IPS-18a (cell line): ENCODE measurements around the gene UTF1.

ENCODE experiments used
- H3K27ac ChIP-seq: one replicate; pipeline ENCODE4 v1.5.1; 2013; ENCODE audit warnings: low read length
- H3K27me3 ChIP-seq: one replicate; pipeline ENCODE4 v1.6.1; 2013; ENCODE audit warnings: mild to moderate bottlenecking, low read length; ENCODE audit not compliant: control insufficient read depth, insufficient read depth
- H3K36me3 ChIP-seq: one replicate; pipeline ENCODE4 v1.6.1; 2013; ENCODE audit warnings: low read depth, low read length; ENCODE audit not compliant: control insufficient read depth
- H3K4me1 ChIP-seq: one replicate; pipeline ENCODE4 v1.6.1; 2013; ENCODE audit warnings: low read depth, low read length; ENCODE audit not compliant: control insufficient read depth
- H3K4me3 ChIP-seq: one replicate; pipeline ENCODE4 v1.5.1; 2013; ENCODE audit warnings: low read length
- H3K9ac ChIP-seq: one replicate; pipeline ENCODE4 v1.6.1; 2013; ENCODE audit warnings: mild to moderate bottlenecking, low read length, moderate library complexity
- H3K9me3 ChIP-seq: one replicate; pipeline ENCODE4 v1.6.1; 2013; ENCODE audit warnings: low read depth, low read length; ENCODE audit not compliant: control insufficient read depth

The UTF1 gene

GRCh38 chr10:133198206-133198605 lies 31.8 kb upstream of the UTF1 start:
- Histone ChIP-seq H3K36me3 (no peaks in the 10 kb centered on the region), H3K4me1 (no peaks in the 10 kb centered on the region), H3K4me3 (no peak overlapping the region), H3K9ac (no peak overlapping the region), H3K27me3 (no peaks in the 10 kb centered on the region), H3K9me3 (no peaks in the 10 kb centered on the region), H3K27ac (no peak overlapping the region)

DNA sequence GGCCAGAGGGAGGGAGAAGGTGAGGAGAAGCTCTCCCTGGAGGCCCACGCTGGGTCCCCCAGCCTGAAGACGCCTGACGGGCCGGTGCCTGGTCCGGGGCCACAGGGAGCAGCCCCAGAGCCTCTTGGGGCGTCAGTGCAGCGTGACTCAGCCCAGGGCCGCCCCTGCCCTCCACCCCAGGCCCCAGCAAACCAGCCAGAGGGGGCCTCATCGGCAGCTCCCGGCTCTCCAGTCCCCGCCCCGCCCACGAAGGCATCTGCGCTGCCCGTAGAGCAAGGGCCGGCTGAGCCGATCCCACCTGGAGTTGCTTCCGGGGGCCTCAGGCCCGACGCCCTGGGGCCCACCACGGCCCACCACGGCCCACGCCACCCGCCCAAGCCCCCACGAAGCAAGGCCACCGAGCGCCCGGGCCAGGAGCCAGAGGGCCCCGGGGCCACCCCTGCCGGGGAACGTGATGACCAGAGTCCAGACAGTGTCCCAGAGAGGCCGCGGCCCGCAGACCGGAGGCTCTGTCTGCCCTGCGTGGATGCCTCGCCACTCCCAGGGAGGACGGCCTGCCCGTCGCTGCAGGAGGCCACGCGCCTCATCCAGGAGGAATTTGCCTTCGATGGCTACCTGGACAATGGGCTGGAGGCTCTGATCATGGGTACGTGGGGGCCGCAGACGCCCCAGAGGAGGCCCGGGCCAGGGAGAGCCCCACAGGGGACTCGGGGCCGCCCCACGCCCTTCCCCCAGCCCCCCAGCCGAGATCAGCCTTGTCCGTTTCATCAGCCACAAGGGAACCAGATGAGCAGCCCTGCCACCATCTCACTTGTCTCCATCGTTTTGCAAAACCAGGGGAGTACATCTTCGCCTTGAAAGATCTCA lies 31.2 kb upstream of the UTF1 start:
- Histone ChIP-seq H3K4me1 (no peaks in the 10 kb centered on the region), H3K4me3 (no peak overlapping the region), H3K27ac (no peak overlapping the region), H3K9me3 (no peaks in the 10 kb centered on the region), H3K36me3 (no peaks in the 10 kb centered on the region), H3K9ac (no peak overlapping the region), H3K27me3 (no peaks in the 10 kb centered on the region)

DNA sequence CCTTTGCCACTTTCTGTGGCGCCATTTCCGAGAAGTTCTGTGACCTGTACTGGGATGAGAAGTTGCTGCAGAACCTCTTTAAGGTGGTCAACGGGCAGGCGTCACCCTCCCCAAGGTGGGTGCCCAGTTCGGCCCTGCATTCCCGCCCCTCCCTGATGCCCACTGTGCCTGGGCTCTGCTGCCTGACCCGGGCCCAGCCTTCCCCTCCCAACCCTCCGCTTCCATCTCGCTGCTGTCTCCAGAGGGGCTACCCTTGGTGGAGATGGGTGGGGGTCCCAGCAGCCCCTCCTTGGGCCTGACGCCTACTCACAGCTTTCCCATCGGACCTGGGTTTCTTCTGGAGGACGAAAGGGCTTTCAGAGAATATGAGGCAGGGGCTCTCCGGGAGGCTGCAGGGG lies 30.5 kb upstream of the UTF1 start:
- H3K9me3 ChIP-seq, result no peaks in the 10 kb centered on the region

GRCh38 chr10:133199992-133200611 lies 29.9 kb upstream of the UTF1 start:
- Histone ChIP-seq H3K27ac (no peak overlapping the region), H3K9me3 (no peaks in the 10 kb centered on the region), H3K27me3 (no peaks in the 10 kb centered on the region), H3K9ac (no peak overlapping the region), H3K36me3 (no peaks in the 10 kb centered on the region), H3K4me1 (no peaks in the 10 kb centered on the region), H3K4me3 (no peak overlapping the region)

More for the DNA sequence above, 30.5 kb upstream of the UTF1 start:
- H3K36me3 ChIP-seq, result no peaks in the 10 kb centered on the region
- no peak overlapping the region for H3K4me3 ChIP-seq
- no peak overlapping the region for H3K27ac ChIP-seq
- H3K4me1 ChIP-seq, result no peaks in the 10 kb centered on the region
- H3K9ac ChIP-seq, result no peak overlapping the region
- H3K27me3 ChIP-seq, result no peaks in the 10 kb centered on the region

DNA sequence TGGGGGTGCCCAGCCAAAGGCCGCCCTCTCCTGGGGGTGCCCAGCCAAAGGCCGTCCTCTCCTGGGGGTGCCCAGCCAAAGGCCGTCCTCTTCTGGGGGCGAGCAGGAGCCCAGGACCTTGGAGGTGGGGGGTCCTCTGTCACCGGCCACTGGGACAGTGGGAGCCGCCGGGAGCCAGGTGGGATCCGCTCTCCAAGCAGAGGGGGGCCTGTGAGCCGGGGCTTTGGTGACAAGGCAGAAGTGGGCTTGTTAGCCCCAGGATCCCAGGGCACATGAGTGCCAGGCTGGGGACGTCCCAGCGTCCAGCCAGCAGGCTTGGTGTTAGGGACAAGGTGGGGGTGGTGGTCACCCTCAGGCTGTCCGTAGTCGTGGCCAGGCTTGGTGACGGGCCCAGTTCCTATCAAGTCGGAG lies 29.4 kb upstream of the UTF1 start:
- H3K4me3 ChIP-seq, result no peak overlapping the region
- no peaks in the 10 kb centered on the region for H3K27me3 ChIP-seq
- H3K4me1 ChIP-seq, result no peaks in the 10 kb centered on the region
- no peak overlapping the region for H3K9ac ChIP-seq
- no peaks in the 10 kb centered on the region for H3K36me3 ChIP-seq
- H3K9me3 ChIP-seq, result no peaks in the 10 kb centered on the region
- no peak overlapping the region for H3K27ac ChIP-seq

DNA sequence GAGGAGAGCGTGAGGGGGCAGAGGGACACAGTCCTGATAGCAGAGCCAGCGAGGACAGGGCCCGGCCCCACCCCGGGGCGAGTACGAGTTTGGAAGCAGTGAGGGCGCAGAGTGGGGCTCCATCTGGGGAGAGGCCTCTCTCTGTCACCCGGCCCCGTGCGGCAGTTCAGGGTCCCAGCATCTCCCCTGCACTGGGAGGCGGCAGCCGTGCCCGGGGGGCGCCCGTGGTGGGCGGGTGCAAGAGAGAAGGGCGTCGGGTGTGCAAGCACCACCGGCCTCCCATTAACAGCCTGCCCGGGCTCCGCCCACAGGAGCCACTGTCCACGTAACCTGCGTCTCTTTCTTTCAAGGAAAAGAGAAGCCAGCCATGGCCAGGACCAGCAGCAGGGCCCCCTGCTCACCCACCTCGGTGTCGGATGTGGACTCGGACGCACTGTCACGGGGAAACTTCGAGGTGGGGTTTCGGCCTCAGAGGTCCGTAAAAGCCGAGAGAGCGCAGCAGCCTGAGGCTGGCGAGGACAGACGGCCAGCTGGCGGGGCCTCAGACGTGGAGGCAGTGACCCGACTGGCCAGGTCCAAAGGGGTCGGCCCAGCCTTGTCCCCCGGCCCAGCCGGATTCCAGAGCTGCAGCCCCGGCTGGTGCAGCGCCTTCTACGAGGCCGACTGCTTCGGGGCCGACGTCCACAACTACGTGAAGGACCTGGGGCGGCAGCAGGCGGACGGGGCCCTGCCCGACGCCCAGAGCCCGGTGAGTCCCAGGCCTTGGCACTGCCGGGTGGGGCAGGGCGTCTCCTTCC lies 28.7 kb upstream of the UTF1 start:
- no peak overlapping the region for H3K27ac ChIP-seq
- no peak overlapping the region for H3K9ac ChIP-seq
- no peaks in the 10 kb centered on the region for H3K9me3 ChIP-seq
- no peaks in the 10 kb centered on the region for H3K4me1 ChIP-seq
- no peaks in the 10 kb centered on the region for H3K27me3 ChIP-seq
- H3K4me3 ChIP-seq, result no peak overlapping the region
- H3K36me3 ChIP-seq, result no peaks in the 10 kb centered on the region

- H3K4me3 ChIP-seq, result no peak overlapping the region
- H3K27ac ChIP-seq, result no peak overlapping the region
- no peaks in the 10 kb centered on the region for H3K36me3 ChIP-seq
- no peaks in the 10 kb centered on the region for H3K4me1 ChIP-seq
- H3K27me3 ChIP-seq, result no peaks in the 10 kb centered on the region
- no peak overlapping the region for H3K9ac ChIP-seq
- H3K9me3 ChIP-seq, result no peaks in the 10 kb centered on the region
These were observed 27.9 kb upstream of the UTF1 start for GRCh38 chr10:133201948-133202725.

DNA sequence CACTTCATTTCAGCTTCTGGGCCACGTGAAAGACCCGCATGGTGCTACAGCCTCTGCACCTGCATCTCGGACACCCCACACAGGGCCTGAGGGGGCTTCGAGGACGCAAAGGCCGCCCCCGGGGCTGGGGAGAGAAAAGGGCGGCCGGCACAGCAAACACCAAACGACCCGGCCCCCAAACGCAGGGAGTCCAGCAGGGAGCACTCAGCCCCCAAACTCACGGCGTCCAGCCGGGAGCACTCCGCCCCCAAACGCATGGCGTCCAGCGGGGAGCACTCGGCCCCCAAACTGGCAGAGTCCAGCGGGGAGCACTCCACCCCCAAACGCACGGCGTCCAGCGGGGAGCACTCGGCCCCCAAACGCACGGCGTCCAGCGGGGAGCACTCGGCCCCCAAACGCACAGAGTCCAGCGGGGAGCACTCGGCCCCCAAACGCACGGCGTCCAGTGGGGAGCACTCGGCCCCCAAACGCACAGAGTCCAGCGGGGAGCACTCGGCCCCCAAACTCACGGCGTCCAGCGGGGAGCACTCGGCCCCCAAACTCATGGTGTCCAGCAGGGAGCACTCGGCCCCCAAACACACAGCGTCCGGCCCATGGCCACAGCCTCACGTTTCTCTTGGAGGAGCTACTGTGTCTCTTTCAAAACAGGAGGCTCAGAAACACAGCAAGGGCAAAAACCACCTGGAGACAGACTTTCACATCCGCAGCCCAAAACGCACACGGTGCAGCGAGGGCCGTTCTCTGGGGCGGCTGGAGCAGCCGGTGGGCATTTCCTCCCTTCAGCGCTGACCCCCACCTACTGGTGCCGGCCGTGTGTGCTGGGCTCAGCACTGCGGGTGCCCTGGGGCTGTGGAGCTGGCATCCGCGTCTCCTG lies 27.0 kb upstream of the UTF1 start:
- Histone ChIP-seq H3K4me3 (no peak overlapping the region), H3K4me1 (no peaks in the 10 kb centered on the region), H3K36me3 (no peaks in the 10 kb centered on the region), H3K9ac (no peak overlapping the region), H3K27ac (no peak overlapping the region), H3K27me3 (no peaks in the 10 kb centered on the region), H3K9me3 (no peaks in the 10 kb centered on the region)

DNA sequence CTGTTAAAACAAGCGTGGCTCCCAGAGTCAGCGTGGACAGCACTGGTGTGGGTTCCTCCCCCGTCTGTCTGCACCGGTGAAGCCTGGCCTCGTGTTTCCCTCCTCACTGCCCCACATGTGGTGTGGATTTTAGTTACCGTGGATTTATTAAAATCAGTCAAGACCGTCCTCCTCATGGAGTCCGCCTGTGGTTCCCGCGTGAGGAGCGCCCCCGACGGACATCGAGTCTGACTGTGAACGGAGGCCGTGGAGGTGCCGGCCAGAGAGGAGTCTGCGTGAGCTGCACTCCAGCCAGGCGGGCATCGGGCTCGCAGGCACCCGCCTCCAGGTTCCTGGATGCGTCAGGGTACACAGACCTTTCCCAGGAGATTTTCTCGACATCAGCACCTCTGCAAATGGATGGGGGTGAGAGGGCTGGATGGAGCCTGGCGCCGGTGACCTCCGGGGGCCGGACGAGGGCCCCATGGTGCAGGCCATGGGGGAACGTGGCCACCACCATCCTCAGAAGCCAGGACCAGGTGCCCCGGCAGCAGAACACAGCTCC lies 26.3 kb upstream of the UTF1 start:
- Histone ChIP-seq H3K4me3 (no peak overlapping the region), H3K9me3 (no peaks in the 10 kb centered on the region), H3K36me3 (no peaks in the 10 kb centered on the region), H3K27me3 (no peaks in the 10 kb centered on the region), H3K27ac (no peak overlapping the region), H3K4me1 (no peaks in the 10 kb centered on the region), H3K9ac (no peak overlapping the region)

DNA sequence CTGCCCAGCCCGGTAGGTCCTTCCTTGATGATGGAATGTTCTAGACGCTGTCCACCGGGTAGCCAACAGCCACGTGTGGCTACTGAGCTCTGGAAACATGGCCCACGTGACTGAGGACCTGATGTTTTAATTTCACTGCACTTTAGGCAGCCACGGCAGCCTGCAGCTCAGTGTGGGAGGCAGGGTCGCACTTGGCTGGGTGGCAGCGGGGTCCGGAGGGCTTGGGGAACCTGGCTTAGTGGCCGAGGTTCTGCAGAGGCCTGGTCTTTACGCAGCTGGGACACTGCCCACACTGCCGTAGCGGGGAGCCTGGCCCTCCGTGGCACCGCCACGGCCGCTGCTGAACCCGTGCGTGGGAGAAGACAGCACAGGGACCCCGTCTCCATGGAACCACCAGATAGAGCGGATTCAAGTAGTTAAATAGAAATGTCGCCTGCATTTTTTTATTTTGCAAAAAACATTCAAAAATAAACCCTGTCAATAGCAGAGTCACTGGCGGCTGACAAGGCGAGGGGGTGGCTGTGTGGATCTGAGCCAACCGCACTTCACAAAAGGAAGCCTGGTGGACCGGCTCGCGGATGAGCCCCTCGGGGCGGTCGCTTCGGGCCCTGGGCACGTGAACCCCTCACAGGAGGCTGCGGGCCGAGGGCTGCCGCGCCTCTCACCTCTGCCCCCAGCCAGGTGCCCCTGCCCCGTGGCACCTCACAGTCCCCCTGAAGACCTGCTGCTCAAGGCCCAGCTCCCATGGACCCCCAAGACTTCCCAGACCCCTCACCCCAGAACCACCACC lies 25.6 kb upstream of the UTF1 start:
- no peak overlapping the region for H3K4me3 ChIP-seq
- no peaks in the 10 kb centered on the region for H3K9me3 ChIP-seq
- H3K27me3 ChIP-seq, result no peaks in the 10 kb centered on the region
- H3K27ac ChIP-seq, result no peak overlapping the region
- no peaks in the 10 kb centered on the region for H3K36me3 ChIP-seq
- H3K9ac ChIP-seq, result no peak overlapping the region
- no peaks in the 10 kb centered on the region for H3K4me1 ChIP-seq
